Spinal cord (tissue), 10 donors: ENCODE measurements around the gene PDE11A. TPM values are rescaled to one million over a fixed set of nuclear protein-coding genes. Genes with fewer than 3 reads are reported as not detected.

Experiments used
- DNase-seq, 6 donors: peaks; one replicate each; pipeline versions ENCODE4 v3.0.0 to v3.0.0-alpha.2; 2013 to 2015; ENCODE audit warnings: low spot score in 6 of 6, low read depth in 4 of 6
- H3K27ac ChIP-seq: one replicate; pipeline ENCODE4 v1.5.1; 2013; ENCODE audit warnings: low read depth, low read length, control low read depth
- H3K27me3 ChIP-seq: one replicate; pipeline ENCODE4 v1.6.1; 2013; ENCODE audit warnings: low read length; ENCODE audit not compliant: control insufficient read depth, insufficient read depth
- H3K36me3 ChIP-seq: one replicate; pipeline ENCODE4 v1.6.1; 2013; ENCODE audit warnings: low read length; ENCODE audit not compliant: control insufficient read depth, insufficient read depth
- H3K4me1 ChIP-seq: one replicate; pipeline ENCODE4 v1.6.1; 2013; ENCODE audit warnings: low read length; ENCODE audit not compliant: control insufficient read depth, insufficient read depth
- H3K4me3 ChIP-seq: one replicate; pipeline ENCODE4 v1.5.1; 2013; ENCODE audit warnings: low read depth, low read length, control low read depth
- H3K9me3 ChIP-seq: one replicate; pipeline ENCODE4 v1.6.1; 2013; ENCODE audit warnings: low read length; ENCODE audit not compliant: control insufficient read depth, insufficient read depth
- WGBS: methylation state at CpG from one replicate; pipeline ENCODE4 v1.1.5; 2013; ENCODE audit warnings: missing lambda C conversion rate; ENCODE audit not compliant: insufficient coverage; 5-methylcytosine and 5-hydroxymethylcytosine counted together
- polyA plus RNA-seq, 2 donors: library from polyadenylated mRNA; unstranded; fragments of 120-200 nt; gene quantifications; one replicate each; pipeline ENCODE4 v1.2.1, GENCODE V29; 2013; ENCODE audit not compliant: insufficient read length in 2 of 2
- total RNA-seq, 2 donors: library from RNA; depleted of rRNA in 1 of 2; stranded (reverse); fragments of 120-200 nt in 1 of 2; fragments of >200 nt in 1 of 2; gene quantifications; one replicate each; pipeline versions ENCODE4 v1.2.3 to v1.2.4, GENCODE V29; 2013 to 2014
- donor health status: healthy.

PDE11A gene
- total and polyA plus RNA-seq, 4 donors: 1.9 to 6.5 (median 2.1) TPM

DNA sequence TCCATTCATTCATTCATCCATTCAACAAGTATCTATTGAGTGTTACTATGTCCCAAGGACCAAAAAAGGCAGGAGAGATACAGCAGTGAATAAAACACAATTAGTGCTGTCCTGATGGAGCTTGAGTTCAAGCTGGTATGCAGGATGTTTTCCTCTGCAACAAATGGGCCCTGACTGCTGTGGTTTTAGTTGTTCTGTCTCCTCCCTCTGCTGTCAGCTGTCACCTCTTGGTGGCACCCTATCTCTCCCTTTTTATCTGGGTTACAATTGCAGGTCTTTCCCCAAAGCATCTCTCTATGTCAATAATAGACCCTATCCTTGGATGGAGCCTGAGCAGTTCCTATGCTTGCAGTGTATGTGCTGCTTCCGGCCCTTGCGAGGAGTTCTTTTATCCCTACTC, 304.8 kb downstream of the PDE11A start:
- WGBS: 80% methylated on average over 2 of the region's 2 CpGs
- Histone ChIP-seq H3K9me3 (no peaks in the 10 kb centered on the region), H3K4me1 (peaks cover 6% of the 10 kb centered on the region), H3K27ac (no peak overlapping the region), H3K36me3 (no peaks in the 10 kb centered on the region), H3K4me3 (no peak overlapping the region), H3K27me3 (no peaks in the 10 kb centered on the region)
- no peak for DNase-seq

- 90% methylated on average over 2 of the region's 2 CpGs for WGBS
Observed at GRCh38 chr2:177765698-177766097, 306.9 kb downstream of the PDE11A start.

GRCh38 chr2:177763531-177764265, 308.9 kb downstream of the PDE11A start:
- Histone ChIP-seq H3K27ac (no peak overlapping the region), H3K4me3 (peak overlapping the region; percentile 13)
- 19% methylated on average over 13 of the region's 14 CpGs for WGBS

More at GRCh38 chr2:177765698-177766097, 306.9 kb downstream of the PDE11A start:
- no peak for DNase-seq
- Histone ChIP-seq H3K4me3 (no peak overlapping the region), H3K4me1 (peaks cover 6% of the 10 kb centered on the region), H3K9me3 (no peaks in the 10 kb centered on the region), H3K27ac (no peak overlapping the region), H3K36me3 (no peaks in the 10 kb centered on the region), H3K27me3 (no peaks in the 10 kb centered on the region)

DNA sequence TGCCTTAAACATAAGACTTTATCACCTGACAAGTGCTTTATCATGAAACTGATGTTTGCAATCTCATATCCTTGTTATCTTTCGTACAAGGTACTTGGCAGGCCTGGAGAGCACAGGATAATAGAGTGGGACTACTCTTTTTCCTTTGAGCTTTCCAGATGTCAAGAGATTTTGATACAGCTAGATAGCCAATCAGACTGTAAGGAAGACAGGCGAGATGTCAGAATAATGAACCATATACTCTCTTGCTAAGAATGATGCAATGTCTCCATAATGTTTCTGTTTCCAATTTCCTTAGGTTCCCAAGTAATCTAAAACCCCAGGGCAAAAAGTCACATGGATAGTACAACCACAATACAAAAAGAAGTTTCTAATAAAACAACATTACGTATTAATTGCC, 313.1 kb downstream of the PDE11A start:
- no peaks in the 10 kb centered on the region for H3K27me3 ChIP-seq

More at GRCh38 chr2:177763531-177764265, 308.9 kb downstream of the PDE11A start:
- no peaks in the 10 kb centered on the region for H3K9me3 ChIP-seq
- peak in 4 of 6 donors; percentile 50 to 92 (median 70) for DNase-seq
- peaks cover 7% of the 10 kb centered on the region for H3K4me1 ChIP-seq
- H3K27me3 ChIP-seq: no peaks in the 10 kb centered on the region
- no peaks in the 10 kb centered on the region for H3K36me3 ChIP-seq

GRCh38 chr2:177758591-177759371, 313.8 kb downstream of the PDE11A start:
- Histone ChIP-seq H3K27ac (no peak overlapping the region), H3K9me3 (no peaks in the 10 kb centered on the region), H3K4me1 (peaks cover 18% of the 10 kb centered on the region), H3K36me3 (no peaks in the 10 kb centered on the region), H3K4me3 (no peak overlapping the region), H3K27me3 (no peaks in the 10 kb centered on the region)
- DNase-seq: peak; percentile 69 to 97 (median 78)
- 11% methylated on average over 6 of the region's 11 CpGs for WGBS

More for the DNA sequence above, 313.1 kb downstream of the PDE11A start:
- no peaks in the 10 kb centered on the region for H3K9me3 ChIP-seq
- no peak overlapping the region for H3K4me3 ChIP-seq
- 78% methylated on average over 1 of the region's 3 CpGs for WGBS
- peaks cover 14% of the 10 kb centered on the region for H3K4me1 ChIP-seq
- DNase-seq: no peak
- no peaks in the 10 kb centered on the region for H3K36me3 ChIP-seq
- H3K27ac ChIP-seq: no peak overlapping the region

- Histone ChIP-seq H3K27ac (no peak overlapping the region), H3K9me3 (no peaks in the 10 kb centered on the region), H3K36me3 (no peaks in the 10 kb centered on the region), H3K4me3 (no peak overlapping the region), H3K27me3 (no peaks in the 10 kb centered on the region), H3K4me1 (peaks cover 16% of the 10 kb centered on the region)
- DNase-seq: no peak
- WGBS: no CpG with 5 or more reads among the region's 4 CpGs
Observed at GRCh38 chr2:177756336-177756735, 316.2 kb downstream of the PDE11A start.

GRCh38 chr2:177754492-177754873, 318.1 kb downstream of the PDE11A start:
- no peaks in the 10 kb centered on the region for H3K36me3 ChIP-seq
- peak in 2 of 6 donors; percentile 55 to 77 for DNase-seq

DNA sequence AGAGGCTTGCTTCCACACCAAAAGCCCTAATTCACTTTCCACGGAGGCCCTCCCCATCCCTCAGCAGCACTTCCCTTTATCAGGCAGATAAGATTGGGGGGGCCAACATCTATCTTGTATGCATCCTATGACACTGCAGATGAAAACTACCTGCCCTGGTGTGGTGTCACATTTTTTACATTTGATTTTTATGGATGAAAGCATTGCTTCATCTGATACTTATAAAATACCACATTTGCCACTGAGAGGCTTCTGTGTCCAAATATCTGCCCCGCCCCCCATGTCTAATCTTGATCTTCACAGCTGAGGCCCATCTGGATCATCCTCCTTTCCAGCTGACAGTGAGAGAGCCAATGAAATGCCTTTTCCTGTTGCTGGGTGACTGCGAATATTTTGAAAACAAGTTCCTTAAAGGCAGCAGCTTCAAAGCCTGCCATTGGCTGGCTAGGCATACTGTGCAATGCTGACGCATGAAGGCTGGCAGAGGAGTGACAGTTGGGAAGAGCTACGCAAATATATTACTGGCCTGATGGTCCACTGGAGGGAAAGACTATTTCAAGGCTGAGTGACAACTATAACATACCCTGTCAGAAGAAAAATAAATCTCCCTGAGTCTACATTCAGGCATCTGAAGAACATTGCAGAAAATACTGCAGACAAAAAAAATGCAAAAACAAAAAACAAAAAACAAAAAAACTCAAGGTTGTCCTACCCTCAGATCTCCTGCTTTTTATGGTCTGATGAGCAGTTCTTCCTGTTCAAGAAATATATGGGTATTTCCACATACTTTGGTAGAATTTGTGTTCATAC, 318.7 kb downstream of the PDE11A start:
- Histone ChIP-seq H3K27ac (peak overlapping the region; percentile 70), H3K4me3 (no peak overlapping the region), H3K27me3 (no peaks in the 10 kb centered on the region), H3K9me3 (no peaks in the 10 kb centered on the region), H3K36me3 (no peaks in the 10 kb centered on the region), H3K4me1 (peaks cover 16% of the 10 kb centered on the region)
- 17% methylated on average over 2 of the region's 5 CpGs for WGBS
- DNase-seq: peak; percentile 80 to 98 (median 84)

More at GRCh38 chr2:177754492-177754873, 318.1 kb downstream of the PDE11A start:
- Histone ChIP-seq H3K9me3 (no peaks in the 10 kb centered on the region), H3K27me3 (no peaks in the 10 kb centered on the region), H3K27ac (peak overlapping the region; percentile 70), H3K4me1 (peaks cover 16% of the 10 kb centered on the region), H3K4me3 (no peak overlapping the region)
- no CpG with 5 or more reads among the region's 4 CpGs for WGBS

DNA sequence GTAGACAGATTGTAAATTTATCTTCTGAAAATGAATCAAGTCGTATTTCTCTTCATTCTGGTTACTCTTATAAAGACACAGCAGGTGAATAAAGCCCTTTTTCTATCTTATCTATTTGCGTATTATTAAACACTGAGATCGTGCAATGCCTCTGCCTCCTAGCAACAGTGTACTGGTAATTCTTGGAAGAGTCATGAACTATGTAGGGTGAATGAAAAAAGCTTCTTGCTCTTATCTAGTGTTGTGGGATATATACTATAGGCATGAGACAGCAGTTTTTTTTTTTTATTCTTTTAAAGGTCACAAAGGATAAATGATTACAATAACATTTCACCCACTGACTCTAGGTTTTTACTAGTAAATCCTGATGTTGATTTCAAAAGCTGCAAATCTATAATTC, 324.2 kb downstream of the PDE11A start:
- H3K27ac ChIP-seq: no peak overlapping the region
- WGBS: no CpG with 5 or more reads among the region's 3 CpGs

More for the DNA sequence above, 324.2 kb downstream of the PDE11A start:
- H3K4me3 ChIP-seq: no peak overlapping the region
- no peaks in the 10 kb centered on the region for H3K9me3 ChIP-seq
- no peaks in the 10 kb centered on the region for H3K27me3 ChIP-seq
- no peaks in the 10 kb centered on the region for H3K4me1 ChIP-seq
- no peaks in the 10 kb centered on the region for H3K36me3 ChIP-seq
- DNase-seq: peak in 1 of 6 donors; percentile 52
